IMR-90 (cell line): ENCODE data around the gene SORCS1. TPM values are rescaled to one million over a fixed set of nuclear protein-coding genes. Genes with fewer than 3 reads are reported as not detected.

Experiments
- ATAC-seq: fragments of 200-7000 bp; cut with Tn5 transposase; 2 replicates; pipeline ENCODE4 v1.9.1; 2020; ENCODE audit warnings: low read depth, mild to moderate bottlenecking, moderate library complexity
- BruUV-seq: library from RNA; stranded (reverse); fragments of 400-500 nt; replicated peaks from 2 replicates; lab custom pipeline; 2021; lab: Mats Ljungman, UMichigan
- CTCF ChIA-PET: fragments of 300-600 bp; formaldehyde crosslinking; extraction: SDS; loops from one replicate; lab custom pipeline; 2021; ENCODE audit warnings: antibody characterized with exemption; lab: Yijun Ruan, JAX
- POLR2A ChIA-PET: fragments of 300-600 bp; sonication (Branson Sonifier 250); formaldehyde crosslinking; loops from one replicate; lab custom pipeline; 2022; ENCODE audit warnings: antibody characterized with exemption; ENCODE audit not compliant: unreplicated experiment; lab: Charles Lee
- DNase-seq: peaks from one replicate; pipeline ENCODE4 v3.0.0; 2013
- H2AFZ ChIP-seq: replicated peaks from 2 replicates; pipeline ENCODE3; 2013; ENCODE audit warnings: low read length, mild to moderate bottlenecking; ENCODE audit not compliant: poor library complexity
- H2AK5ac ChIP-seq: 2 replicates; pipeline ENCODE4 v1.6.1; 2013; ENCODE audit warnings: low read depth, low read length, inconsistent platforms
- H2AK9ac ChIP-seq: replicated peaks from 2 replicates; pipeline ENCODE3; 2013; ENCODE audit warnings: mild to moderate bottlenecking, low read depth, low read length, moderate library complexity; ENCODE audit not compliant: poor library complexity
- H2BK120ac ChIP-seq: 2 replicates; pipeline ENCODE4 v1.6.1; 2013; ENCODE audit warnings: low read depth, low read length, inconsistent platforms
- H2BK15ac ChIP-seq: 3 replicates; pipeline ENCODE4 v1.6.1; 2013; ENCODE audit warnings: low read depth, low read length, inconsistent platforms
- H2BK20ac ChIP-seq: 2 replicates; pipeline ENCODE4 v1.6.1; 2013; ENCODE audit warnings: low read depth, mild to moderate bottlenecking, inconsistent platforms, low read length, moderate library complexity
- H2BK5ac ChIP-seq: 2 replicates; pipeline ENCODE4 v1.6.1; 2013; ENCODE audit warnings: mild to moderate bottlenecking, low read depth, low read length, inconsistent platforms; ENCODE audit not compliant: poor library complexity, severe bottlenecking
- H3K14ac ChIP-seq: replicated peaks from 2 replicates; pipeline ENCODE4 v1.6.1; 2013; ENCODE audit warnings: low read depth, low read length, inconsistent platforms
- H3K18ac ChIP-seq: 2 replicates; pipeline ENCODE4 v1.6.1; 2013; ENCODE audit warnings: low read depth, low read length, control low read depth
- H3K23ac ChIP-seq: 2 replicates; pipeline ENCODE4 v1.6.1; 2013; ENCODE audit warnings: low read depth, low read length, inconsistent platforms
- H3K27ac ChIP-seq: 2 replicates; pipeline ENCODE4 v1.5.1; 2013; ENCODE audit warnings: mild to moderate bottlenecking, control low read depth, low read length; ENCODE audit not compliant: insufficient read depth
- H3K27me3 ChIP-seq: 2 replicates; pipeline ENCODE4 v1.6.1; 2013; ENCODE audit warnings: low read length; ENCODE audit not compliant: control insufficient read depth, insufficient read depth
- H3K36me3 ChIP-seq: 2 replicates; pipeline ENCODE4 v1.6.1; 2013; ENCODE audit warnings: low read length, mixed read lengths; ENCODE audit not compliant: control insufficient read depth, insufficient read depth
- H3K4ac ChIP-seq: 2 replicates; pipeline ENCODE4 v1.6.1; 2013; ENCODE audit warnings: low read depth, low read length, inconsistent platforms
- H3K4me1 ChIP-seq: 2 replicates; pipeline ENCODE4 v1.6.1; 2013; ENCODE audit warnings: low read length, mixed read lengths; ENCODE audit not compliant: control insufficient read depth, insufficient read depth
- H3K4me2 ChIP-seq: 2 replicates; pipeline ENCODE4 v1.6.1; 2013; ENCODE audit warnings: low read depth, mild to moderate bottlenecking, control low read depth, low read length, moderate library complexity
- H3K4me3 ChIP-seq: 2 replicates; pipeline ENCODE4 v1.5.1; 2013; ENCODE audit warnings: low read depth, mild to moderate bottlenecking, control low read depth, low read length, moderate library complexity; ENCODE audit not compliant: insufficient read depth
- H3K56ac ChIP-seq: 2 replicates; pipeline ENCODE4 v1.6.1; 2013; ENCODE audit warnings: low read length, inconsistent platforms; ENCODE audit not compliant: insufficient read depth; ENCODE audit errors: extremely low read depth
- H3K79me1 ChIP-seq, 2 experiments: 2 replicates each; pipeline ENCODE4 v1.6.1; 2013; ENCODE audit warnings: low read length in 2 of 2, inconsistent platforms in 1 of 2, low read depth in 1 of 2
- H3K9ac ChIP-seq: 2 replicates; pipeline ENCODE4 v1.6.1; 2013; ENCODE audit warnings: low read depth, low read length, control low read depth
- H3K9me1 ChIP-seq: 2 replicates; pipeline ENCODE4 v1.6.1; 2013; ENCODE audit warnings: low read length, inconsistent platforms; ENCODE audit not compliant: insufficient read depth
- H3K9me3 ChIP-seq: 2 replicates; pipeline ENCODE4 v1.6.1; 2013; ENCODE audit warnings: low read length; ENCODE audit not compliant: control insufficient read depth, insufficient read depth
- H4K20me1 ChIP-seq: 2 replicates; pipeline ENCODE4 v1.6.1; 2013; ENCODE audit warnings: low read length, inconsistent platforms; ENCODE audit not compliant: insufficient read depth
- H4K5ac ChIP-seq: 2 replicates; pipeline ENCODE4 v1.6.1; 2013; ENCODE audit warnings: mild to moderate bottlenecking, low read depth, low read length, control low read depth
- H4K8ac ChIP-seq, 2 experiments: 2 replicates each; pipeline ENCODE4 v1.6.1; 2013; ENCODE audit warnings: low read depth in 2 of 2, low read length in 2 of 2, control low read depth in 1 of 2, inconsistent platforms in 1 of 2
- H4K91ac ChIP-seq: 2 replicates; pipeline ENCODE4 v1.6.1; 2013; ENCODE audit warnings: low read depth, low read length, inconsistent platforms; ENCODE audit not compliant: insufficient read depth
- BHLHE40 ChIP-seq: fragments of 150-350 bp; IDR thresholded peaks from 2 replicates; pipeline ENCODE4 v1.6.1; 2016; ENCODE audit warnings: mild to moderate bottlenecking, low read depth, low read length
- MAZ ChIP-seq: IDR thresholded peaks from 2 replicates; pipeline ENCODE4 v1.6.1; 2012; ENCODE audit warnings: low read depth, mild to moderate bottlenecking, low read length, improper control_type of control experiment, moderate library complexity, borderline replicate concordance
- RAD21 ChIP-seq: IDR thresholded peaks from 2 replicates; pipeline ENCODE4 v1.6.1; 2012; ENCODE audit warnings: low read length, improper control_type of control experiment
- WGBS, 2 experiments: methylation state at CpG; one replicate each; pipeline versions ENCODE4 v1.1.5 to v1.1.7; 2013; ENCODE audit warnings: missing lambda C conversion rate in 2 of 2; ENCODE audit not compliant: insufficient read length in 1 of 2; ENCODE audit errors: extremely low coverage in 2 of 2; 5-methylcytosine and 5-hydroxymethylcytosine counted together
- dilution Hi-C: fragments of 300-500 bp; cut with HindIII; formaldehyde crosslinking; loops from one replicate; pipeline ENCODE4 v1.14.3; 2018; ENCODE audit warnings: low sequenced_read_pairs; ENCODE audit not compliant: unreplicated experiment
- in situ Hi-C: fragments of 300-500 bp; cut with MboI; formaldehyde crosslinking; loops from 3 replicates; pipeline ENCODE4 v1.14.3; 2019; ENCODE audit warnings: low sequenced_read_pairs, inconsistent platforms, mixed read lengths
- intact Hi-C: fragments of 100-400 bp; cut with micrococcal nuclease; formaldehyde crosslinking; loops from 2 replicates; pipeline ENCODE4 v1.10.0; 2022
- polyA plus RNA-seq, 3 experiments: library from polyadenylated mRNA; depleted of rRNA; stranded (reverse); fragments of >200 nt; gene quantifications; 2 replicates each; pipeline ENCODE4 v1.2.3, GENCODE V29; 2012; ENCODE audit warnings: low replicate concordance in 1 of 3
- total RNA-seq: library from RNA; depleted of rRNA; stranded (reverse); fragments of >200 nt; gene quantifications from 2 replicates; pipeline ENCODE4 v1.2.3, GENCODE V29; 2012

SORCS1 gene
- total and polyA plus RNA-seq, 2 of the 4 experiments (the other 2 are of a cell fraction) = under 0.01 TPM; not detected in 1

- peaks cover 7% of the 10 kb centered on the region for H3K9me3 ChIP-seq
- POLR2A ChIA-PET = no interaction called here
- no peaks in the 10 kb centered on the region for H3K4me1 ChIP-seq
- H3K9ac ChIP-seq = no peak overlapping the region
- no peak overlapping the region for H3K14ac ChIP-seq
- H3K56ac ChIP-seq = no peak overlapping the region
- no peak overlapping the region for H2BK15ac ChIP-seq
- TF ChIP-seq MAZ (no peak), RAD21 (no peak), BHLHE40 (no peak)
- CTCF ChIA-PET = no interaction called here
- no TSS peak for BruUV-seq
- intact Hi-C loops = loop anchor here (10.0 kb wide), 1 partner anchor 402 kb away; no protein-coding TSS in a partner anchor
- in situ Hi-C loops = loop anchor here (10.0 kb wide), 1 partner anchor 152 kb away; no protein-coding TSS in a partner anchor
- dilution Hi-C loops = no loop called here
- DNase-seq (no peak), ATAC-seq (no peak)
- no peak overlapping the region for H3K27ac ChIP-seq
- WGBS, 2 experiments = no CpG with 5 or more reads among the region's 4 CpGs
- no peaks in the 10 kb centered on the region for H3K36me3 ChIP-seq
- H3K79me1 ChIP-seq = no peaks in the 10 kb centered on the region
- H3K4ac ChIP-seq = no peak overlapping the region
- no peak overlapping the region for H2BK120ac ChIP-seq
- H4K5ac ChIP-seq = no peak overlapping the region
- H3K4me3 ChIP-seq = no peak overlapping the region
- H3K9me1 ChIP-seq = peaks cover 3% of the 10 kb centered on the region; the same call in 1 of the 2 replicates
- H2BK5ac ChIP-seq = no peak overlapping the region
- H2BK20ac ChIP-seq = 0 out of 2 replicates have a peak overlapping the region, but pooled peaks have one; percentile 29
- no peak overlapping the region for H3K23ac ChIP-seq
- H4K91ac ChIP-seq = no peak overlapping the region
- no peak overlapping the region for H3K18ac ChIP-seq
- no peaks in the 10 kb centered on the region for H3K27me3 ChIP-seq
- no peak overlapping the region for H2AFZ ChIP-seq
- H4K8ac ChIP-seq = no peak overlapping the region
- no peak overlapping the region for H2AK5ac ChIP-seq
- no peak overlapping the region for H2AK9ac ChIP-seq
- no peaks in the 10 kb centered on the region for H4K20me1 ChIP-seq
- H3K4me2 ChIP-seq = no peak overlapping the region
Measured at GRCh38 chr10:106576534-106576933, 588.0 kb downstream of the SORCS1 start.
